HepG2 (cell line): ENCODE results near the gene IGFBP6. TPM values are rescaled to one million over a fixed set of nuclear protein-coding genes. Genes with fewer than 3 reads are reported as not detected.

ENCODE experiments used
- ZNF562 ChIP-seq: sonication (generic); formaldehyde crosslinking; IDR thresholded peaks from 2 replicates; pipeline ENCODE4 v1.8.0; 2022; ENCODE audit warnings: missing genetic modification reagents, borderline replicate concordance
- ZNF644 ChIP-seq: IDR thresholded peaks from 2 replicates; pipeline ENCODE4 v1.6.1; 2016; ENCODE audit warnings: low read depth
- polyA plus RNA-seq, 8 experiments: library from polyadenylated mRNA; depleted of rRNA in 3 of 8; stranded (reverse) in 7 of 8; unstranded in 1 of 8; fragments of >200 nt; fragmentation: Illumina TruSeq in 4 of 8; extraction: Trizol in 4 of 8; gene quantifications; 2 replicates each; pipeline versions ENCODE4 v1.2.1 to v1.2.3, GENCODE V29; 2011 to 2016; ENCODE audit warnings: low read depth in 4 of 8, missing spikeins in 1 of 8, mixed read lengths in 1 of 8; ENCODE audit not compliant: insufficient read depth in 1 of 8
- total RNA-seq, 5 experiments: library from RNA; depleted of rRNA; stranded (reverse); fragments of >200 nt; fragmentation: Illumina TruSeq; extraction: Trizol; gene quantifications; 2 replicates each; pipeline ENCODE4 v1.2.3, GENCODE V29; 2016; ENCODE audit warnings: low read depth in 1 of 5
- TF ChIP-seq, protein P1 (sequence below): sonication (generic); formaldehyde crosslinking; IDR thresholded peaks from 2 replicates; pipeline ENCODE4 v1.9.0; 2021; ENCODE audit warnings: mild to moderate bottlenecking, missing genetic modification reagents
- TF ChIP-seq, protein P2 (sequence below): sonication (generic); formaldehyde crosslinking; IDR thresholded peaks from 2 replicates; pipeline ENCODE4 v1.4.0; 2020; ENCODE audit warnings: missing genetic modification reagents
- TF ChIP-seq, protein P3 (sequence below): sonication (generic); formaldehyde crosslinking; IDR thresholded peaks from 2 replicates; pipeline ENCODE4 v1.5.0; 2020; ENCODE audit warnings: mild to moderate bottlenecking, missing genetic modification reagents
- TF ChIP-seq, protein P4 (sequence below): sonication (generic); formaldehyde crosslinking; IDR thresholded peaks from 2 replicates; pipeline ENCODE4 v1.9.0; 2022; ENCODE audit warnings: low read depth, missing genetic modification reagents
- TF ChIP-seq, protein P5 (sequence below): sonication (generic); formaldehyde crosslinking; IDR thresholded peaks from 2 replicates; pipeline ENCODE4 v1.4.0; 2020; ENCODE audit warnings: missing genetic modification reagents, mild to moderate bottlenecking, borderline replicate concordance
- TF ChIP-seq, protein P6 (sequence below): sonication (generic); formaldehyde crosslinking; IDR thresholded peaks from 2 replicates; pipeline ENCODE4 v1.4.0; 2020; ENCODE audit warnings: mild to moderate bottlenecking, missing genetic modification reagents

IGFBP6 gene
- total and polyA plus RNA-seq, 2 of the 13 experiments (the other 11 are each of a cell fraction or from before 2014, with no cell fraction given) = 3.9 to 25.2 TPM

DNA sequence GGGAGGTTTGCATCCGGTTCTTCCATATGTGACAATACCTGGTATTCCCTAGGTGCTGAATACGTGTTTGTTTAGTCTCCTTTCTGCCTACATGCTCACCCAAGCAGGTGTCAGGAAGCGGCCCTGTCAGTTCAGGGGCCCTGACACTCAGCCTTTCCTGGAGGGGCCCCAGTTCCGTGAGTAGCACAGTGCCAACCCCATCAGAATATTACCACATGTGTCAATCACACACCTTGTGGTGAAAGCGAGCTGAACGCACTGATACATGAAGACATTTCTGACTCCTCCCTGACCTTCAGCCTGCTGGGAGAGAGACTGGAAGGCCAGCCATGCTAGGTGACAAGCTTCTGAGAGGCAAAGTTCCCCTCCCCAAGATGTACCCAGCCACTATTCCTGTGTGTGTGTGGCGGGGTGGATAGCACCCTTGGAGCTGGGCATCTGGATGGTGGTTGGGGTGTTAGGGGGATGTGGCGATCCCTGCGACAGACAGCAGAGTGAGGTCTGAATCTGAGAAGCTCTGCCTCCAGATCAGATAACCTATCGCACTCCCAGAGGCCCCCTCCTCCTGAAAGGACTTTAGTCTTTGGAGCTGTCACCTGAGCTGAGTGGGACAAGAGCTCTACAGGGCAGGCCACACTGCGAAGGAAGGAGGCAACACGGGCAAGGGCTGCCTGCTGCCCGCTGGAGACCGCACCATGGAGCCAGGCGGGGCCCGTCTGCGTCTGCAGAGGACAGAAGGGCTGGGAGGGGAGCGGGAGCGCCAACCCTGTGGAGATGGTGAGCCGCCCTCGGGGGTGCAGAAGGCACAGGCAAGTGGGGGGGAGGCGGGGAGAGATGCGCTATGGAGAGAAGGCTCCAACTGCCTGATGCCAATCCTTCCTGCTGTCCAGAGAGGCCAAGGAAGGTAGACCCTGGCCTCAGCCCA lies 5.7 kb downstream of the IGFBP6 start, which contains the start of gene SOAT2 (continued):
- TF ChIP-seq, protein P1, sequence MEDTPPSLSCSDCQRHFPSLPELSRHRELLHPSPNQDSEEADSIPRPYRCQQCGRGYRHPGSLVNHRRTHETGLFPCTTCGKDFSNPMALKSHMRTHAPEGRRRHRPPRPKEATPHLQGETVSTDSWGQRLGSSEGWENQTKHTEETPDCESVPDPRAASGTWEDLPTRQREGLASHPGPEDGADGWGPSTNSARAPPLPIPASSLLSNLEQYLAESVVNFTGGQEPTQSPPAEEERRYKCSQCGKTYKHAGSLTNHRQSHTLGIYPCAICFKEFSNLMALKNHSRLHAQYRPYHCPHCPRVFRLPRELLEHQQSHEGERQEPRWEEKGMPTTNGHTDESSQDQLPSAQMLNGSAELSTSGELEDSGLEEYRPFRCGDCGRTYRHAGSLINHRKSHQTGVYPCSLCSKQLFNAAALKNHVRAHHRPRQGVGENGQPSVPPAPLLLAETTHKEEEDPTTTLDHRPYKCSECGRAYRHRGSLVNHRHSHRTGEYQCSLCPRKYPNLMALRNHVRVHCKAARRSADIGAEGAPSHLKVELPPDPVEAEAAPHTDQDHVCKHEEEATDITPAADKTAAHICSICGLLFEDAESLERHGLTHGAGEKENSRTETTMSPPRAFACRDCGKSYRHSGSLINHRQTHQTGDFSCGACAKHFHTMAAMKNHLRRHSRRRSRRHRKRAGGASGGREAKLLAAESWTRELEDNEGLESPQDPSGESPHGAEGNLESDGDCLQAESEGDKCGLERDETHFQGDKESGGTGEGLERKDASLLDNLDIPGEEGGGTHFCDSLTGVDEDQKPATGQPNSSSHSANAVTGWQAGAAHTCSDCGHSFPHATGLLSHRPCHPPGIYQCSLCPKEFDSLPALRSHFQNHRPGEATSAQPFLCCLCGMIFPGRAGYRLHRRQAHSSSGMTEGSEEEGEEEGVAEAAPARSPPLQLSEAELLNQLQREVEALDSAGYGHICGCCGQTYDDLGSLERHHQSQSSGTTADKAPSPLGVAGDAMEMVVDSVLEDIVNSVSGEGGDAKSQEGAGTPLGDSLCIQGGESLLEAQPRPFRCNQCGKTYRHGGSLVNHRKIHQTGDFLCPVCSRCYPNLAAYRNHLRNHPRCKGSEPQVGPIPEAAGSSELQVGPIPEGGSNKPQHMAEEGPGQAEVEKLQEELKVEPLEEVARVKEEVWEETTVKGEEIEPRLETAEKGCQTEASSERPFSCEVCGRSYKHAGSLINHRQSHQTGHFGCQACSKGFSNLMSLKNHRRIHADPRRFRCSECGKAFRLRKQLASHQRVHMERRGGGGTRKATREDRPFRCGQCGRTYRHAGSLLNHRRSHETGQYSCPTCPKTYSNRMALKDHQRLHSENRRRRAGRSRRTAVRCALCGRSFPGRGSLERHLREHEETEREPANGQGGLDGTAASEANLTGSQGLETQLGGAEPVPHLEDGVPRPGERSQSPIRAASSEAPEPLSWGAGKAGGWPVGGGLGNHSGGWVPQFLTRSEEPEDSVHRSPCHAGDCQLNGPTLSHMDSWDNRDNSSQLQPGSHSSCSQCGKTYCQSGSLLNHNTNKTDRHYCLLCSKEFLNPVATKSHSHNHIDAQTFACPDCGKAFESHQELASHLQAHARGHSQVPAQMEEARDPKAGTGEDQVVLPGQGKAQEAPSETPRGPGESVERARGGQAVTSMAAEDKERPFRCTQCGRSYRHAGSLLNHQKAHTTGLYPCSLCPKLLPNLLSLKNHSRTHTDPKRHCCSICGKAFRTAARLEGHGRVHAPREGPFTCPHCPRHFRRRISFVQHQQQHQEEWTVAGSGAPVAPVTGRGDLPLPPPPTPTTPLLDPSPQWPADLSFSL (CRISPR knock-in tag) = peak; percentile 12; the same call in 1 of the 2 replicates
- TF ChIP-seq, protein P2, sequence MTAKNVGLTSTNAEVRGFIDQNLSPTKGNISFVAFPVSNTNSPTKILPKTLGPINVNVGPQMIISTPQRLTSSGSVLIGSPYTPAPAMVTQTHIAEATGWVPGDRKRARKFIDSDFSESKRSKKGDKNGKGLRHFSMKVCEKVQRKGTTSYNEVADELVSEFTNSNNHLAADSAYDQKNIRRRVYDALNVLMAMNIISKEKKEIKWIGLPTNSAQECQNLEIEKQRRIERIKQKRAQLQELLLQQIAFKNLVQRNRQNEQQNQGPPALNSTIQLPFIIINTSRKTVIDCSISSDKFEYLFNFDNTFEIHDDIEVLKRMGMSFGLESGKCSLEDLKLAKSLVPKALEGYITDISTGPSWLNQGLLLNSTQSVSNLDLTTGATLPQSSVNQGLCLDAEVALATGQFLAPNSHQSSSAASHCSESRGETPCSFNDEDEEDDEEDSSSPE = 0 out of 2 replicates have a peak, but pooled peaks have one; percentile 4
- TF ChIP-seq, protein P3, sequence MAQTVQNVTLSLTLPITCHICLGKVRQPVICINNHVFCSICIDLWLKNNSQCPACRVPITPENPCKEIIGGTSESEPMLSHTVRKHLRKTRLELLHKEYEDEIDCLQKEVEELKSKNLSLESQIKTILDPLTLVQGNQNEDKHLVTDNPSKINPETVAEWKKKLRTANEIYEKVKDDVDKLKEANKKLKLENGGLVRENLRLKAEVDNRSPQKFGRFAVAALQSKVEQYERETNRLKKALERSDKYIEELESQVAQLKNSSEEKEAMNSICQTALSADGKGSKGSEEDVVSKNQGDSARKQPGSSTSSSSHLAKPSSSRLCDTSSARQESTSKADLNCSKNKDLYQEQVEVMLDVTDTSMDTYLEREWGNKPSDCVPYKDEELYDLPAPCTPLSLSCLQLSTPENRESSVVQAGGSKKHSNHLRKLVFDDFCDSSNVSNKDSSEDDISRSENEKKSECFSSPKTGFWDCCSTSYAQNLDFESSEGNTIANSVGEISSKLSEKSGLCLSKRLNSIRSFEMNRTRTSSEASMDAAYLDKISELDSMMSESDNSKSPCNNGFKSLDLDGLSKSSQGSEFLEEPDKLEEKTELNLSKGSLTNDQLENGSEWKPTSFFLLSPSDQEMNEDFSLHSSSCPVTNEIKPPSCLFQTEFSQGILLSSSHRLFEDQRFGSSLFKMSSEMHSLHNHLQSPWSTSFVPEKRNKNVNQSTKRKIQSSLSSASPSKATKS = no peak
- TF ChIP-seq ZNF562 (CRISPR knock-in tag) (no peak), ZNF644 (CRISPR knock-in tag) (no peak)
- TF ChIP-seq, protein P4, sequence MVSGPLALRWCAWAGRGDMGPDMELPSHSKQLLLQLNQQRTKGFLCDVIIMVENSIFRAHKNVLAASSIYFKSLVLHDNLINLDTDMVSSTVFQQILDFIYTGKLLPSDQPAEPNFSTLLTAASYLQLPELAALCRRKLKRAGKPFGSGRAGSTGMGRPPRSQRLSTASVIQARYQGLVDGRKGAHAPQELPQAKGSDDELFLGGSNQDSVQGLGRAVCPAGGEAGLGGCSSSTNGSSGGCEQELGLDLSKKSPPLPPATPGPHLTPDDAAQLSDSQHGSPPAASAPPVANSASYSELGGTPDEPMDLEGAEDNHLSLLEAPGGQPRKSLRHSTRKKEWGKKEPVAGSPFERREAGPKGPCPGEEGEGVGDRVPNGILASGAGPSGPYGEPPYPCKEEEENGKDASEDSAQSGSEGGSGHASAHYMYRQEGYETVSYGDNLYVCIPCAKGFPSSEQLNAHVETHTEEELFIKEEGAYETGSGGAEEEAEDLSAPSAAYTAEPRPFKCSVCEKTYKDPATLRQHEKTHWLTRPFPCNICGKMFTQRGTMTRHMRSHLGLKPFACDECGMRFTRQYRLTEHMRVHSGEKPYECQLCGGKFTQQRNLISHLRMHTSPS = peak; percentile 74; the same call in 1 of the 2 replicates
- TF ChIP-seq, protein P5, sequence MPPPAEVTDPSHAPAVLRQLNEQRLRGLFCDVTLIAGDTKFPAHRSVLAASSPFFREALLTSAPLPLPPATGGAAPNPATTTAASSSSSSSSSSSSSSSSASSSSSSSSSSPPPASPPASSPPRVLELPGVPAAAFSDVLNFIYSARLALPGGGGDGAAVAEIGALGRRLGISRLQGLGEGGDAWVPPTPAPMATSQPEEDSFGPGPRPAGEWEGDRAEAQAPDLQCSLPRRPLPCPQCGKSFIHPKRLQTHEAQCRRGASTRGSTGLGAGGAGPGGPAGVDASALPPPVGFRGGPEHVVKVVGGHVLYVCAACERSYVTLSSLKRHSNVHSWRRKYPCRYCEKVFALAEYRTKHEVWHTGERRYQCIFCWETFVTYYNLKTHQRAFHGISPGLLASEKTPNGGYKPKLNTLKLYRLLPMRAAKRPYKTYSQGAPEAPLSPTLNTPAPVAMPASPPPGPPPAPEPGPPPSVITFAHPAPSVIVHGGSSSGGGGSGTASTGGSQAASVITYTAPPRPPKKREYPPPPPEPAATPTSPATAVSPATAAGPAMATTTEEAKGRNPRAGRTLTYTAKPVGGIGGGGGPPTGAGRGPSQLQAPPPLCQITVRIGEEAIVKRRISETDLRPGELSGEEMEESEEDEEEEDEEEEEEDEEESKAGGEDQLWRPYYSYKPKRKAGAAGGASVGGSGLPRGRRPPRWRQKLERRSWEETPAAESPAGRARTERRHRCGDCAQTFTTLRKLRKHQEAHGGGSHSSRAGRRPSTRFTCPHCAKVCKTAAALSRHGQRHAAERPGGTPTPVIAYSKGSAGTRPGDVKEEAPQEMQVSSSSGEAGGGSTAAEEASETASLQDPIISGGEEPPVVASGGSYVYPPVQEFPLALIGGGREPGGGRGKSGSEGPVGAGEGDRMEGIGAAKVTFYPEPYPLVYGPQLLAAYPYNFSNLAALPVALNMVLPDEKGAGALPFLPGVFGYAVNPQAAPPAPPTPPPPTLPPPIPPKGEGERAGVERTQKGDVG (CRISPR knock-in tag) = no peak
- TF ChIP-seq, protein P6, sequence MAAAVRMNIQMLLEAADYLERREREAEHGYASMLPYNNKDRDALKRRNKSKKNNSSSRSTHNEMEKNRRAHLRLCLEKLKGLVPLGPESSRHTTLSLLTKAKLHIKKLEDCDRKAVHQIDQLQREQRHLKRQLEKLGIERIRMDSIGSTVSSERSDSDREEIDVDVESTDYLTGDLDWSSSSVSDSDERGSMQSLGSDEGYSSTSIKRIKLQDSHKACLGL (CRISPR knock-in tag) = no peak
